IPS DF 4.7 (cell line): ENCODE measurements around the gene WEE2.
"Not testable (repeated sequence)": the region's sequence is repeated elsewhere in the genome, so short reads cannot be mapped to it uniquely, and the experiment has no call there.

Experiments
- DNase-seq: peaks from one replicate; pipeline ENCODE4 v3.0.0-alpha.2; 2013; ENCODE audit warnings: low spot score; ENCODE audit errors: extremely low read depth

WEE2 gene

DNA sequence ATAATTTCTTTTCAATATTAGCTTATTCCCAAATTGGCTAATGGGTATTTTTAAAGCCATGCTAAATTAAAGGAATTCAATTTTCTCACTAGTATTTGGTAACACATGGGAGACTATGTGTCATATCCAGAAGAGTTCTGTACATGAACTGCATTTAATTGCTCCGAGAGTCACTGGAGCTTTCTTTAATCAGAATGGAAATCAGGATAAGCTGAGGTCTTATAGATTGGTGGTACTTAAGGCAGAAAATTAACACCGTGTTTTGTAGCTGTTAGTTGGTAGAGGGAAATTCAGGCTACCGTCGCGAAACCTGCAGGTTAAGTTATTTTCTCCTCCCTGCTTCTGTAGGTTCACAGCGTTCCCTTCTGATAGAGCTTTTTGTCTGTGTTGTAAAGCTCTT lies at the start of gene WEE2:
Gene WEE2, plus strand, starts transcription at position 3 of the 400 bp plus-strand sequence. CDS start 406 bp downstream, outside the sequence.
- DNase-seq, result no peak

DNA sequence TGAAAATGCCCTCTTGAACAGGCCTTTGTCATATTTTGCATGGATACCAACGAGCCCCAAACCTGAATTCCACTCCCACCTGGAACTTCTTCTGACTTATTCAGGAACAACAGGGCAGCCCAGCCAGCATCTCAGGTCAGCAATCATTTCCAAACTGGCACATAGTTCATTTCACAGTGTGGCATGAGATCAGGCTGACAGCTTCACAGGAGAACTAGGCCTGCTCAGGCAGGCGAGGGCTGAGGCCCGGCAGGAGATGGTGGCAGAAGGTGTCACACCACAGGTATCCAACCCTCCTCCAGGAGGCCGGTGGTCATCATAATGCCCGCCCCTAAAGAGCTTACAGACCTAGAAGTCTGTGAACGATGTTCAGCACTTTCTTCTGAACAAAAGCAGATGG lies 48.7 kb upstream of the WEE2 start:
- DNase-seq, result no peak

DNA sequence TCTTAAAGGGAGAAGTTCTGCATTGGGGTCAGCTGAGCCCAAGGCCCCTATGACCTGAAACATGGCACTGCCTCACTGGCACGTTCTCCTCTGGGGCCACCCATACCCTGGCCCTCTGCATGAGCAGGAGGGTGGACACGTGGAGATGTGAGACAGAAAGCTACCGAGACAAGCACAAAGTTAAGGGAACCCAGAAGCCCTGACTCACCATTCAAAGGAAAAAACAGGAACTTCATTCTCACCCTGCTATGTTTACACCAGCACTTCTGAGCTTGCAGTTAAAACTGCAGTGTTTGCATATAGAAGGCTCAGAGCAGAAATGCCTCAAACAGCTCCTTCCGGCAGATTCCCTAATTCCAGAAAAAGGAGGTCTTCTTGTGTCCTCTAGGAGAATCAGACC lies 47.9 kb upstream of the WEE2 start:
- DNase-seq, result no peak

DNA sequence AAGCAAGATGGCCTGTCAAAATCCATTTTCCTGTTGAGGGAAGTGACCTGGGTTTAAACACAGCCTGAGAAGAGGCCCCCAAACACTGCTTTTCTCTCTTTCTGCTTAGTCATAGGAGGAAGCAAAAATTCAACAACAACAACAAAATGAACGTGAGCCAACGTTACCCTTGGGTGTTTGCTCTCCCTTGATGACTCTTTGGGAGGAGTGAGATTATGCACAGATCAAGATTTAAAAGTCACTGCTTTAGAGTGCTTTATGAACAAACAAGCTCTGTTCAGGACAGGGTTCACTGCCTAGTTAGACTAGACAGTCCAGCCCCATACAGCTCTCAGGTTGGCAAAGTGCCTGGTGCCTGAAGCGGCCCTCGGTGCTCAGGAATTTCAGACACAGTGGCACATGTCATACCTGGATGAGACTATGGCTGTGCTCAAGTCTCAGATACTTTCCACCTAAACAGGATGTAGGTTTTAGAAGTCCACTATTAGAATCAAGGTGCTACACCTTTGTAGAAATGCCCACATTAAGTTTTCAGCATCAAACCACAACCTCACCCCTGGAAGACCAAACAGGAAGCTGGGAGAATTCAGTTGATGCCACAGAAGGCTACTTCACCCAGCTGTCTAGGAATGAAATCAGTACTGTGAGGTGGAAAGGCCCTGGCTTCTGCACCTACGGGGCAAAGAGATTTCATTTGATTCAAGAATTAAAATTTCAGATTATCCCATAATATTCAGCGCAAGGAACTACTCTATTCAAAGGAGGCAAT lies 44.9 kb upstream of the WEE2 start:
- no peak for DNase-seq

DNA sequence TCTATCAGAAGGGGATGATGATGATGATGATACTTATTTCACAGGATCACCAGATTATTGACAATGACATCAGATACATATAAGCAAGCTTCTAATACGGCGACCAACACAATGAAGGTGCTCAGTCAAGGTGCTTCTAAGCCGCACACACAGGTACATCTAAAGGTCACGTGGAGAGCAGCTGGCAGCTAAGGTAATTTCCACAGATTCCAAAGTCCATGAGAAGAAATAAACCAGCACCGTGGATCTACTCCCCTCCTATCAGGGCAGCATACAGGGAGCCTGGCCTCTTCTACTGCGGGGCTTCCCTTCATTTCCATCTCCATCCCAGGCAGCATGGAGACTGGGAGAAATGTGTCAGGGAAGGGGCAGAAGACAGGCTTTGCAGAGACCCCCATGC lies 43.7 kb upstream of the WEE2 start:
- no peak for DNase-seq

DNA sequence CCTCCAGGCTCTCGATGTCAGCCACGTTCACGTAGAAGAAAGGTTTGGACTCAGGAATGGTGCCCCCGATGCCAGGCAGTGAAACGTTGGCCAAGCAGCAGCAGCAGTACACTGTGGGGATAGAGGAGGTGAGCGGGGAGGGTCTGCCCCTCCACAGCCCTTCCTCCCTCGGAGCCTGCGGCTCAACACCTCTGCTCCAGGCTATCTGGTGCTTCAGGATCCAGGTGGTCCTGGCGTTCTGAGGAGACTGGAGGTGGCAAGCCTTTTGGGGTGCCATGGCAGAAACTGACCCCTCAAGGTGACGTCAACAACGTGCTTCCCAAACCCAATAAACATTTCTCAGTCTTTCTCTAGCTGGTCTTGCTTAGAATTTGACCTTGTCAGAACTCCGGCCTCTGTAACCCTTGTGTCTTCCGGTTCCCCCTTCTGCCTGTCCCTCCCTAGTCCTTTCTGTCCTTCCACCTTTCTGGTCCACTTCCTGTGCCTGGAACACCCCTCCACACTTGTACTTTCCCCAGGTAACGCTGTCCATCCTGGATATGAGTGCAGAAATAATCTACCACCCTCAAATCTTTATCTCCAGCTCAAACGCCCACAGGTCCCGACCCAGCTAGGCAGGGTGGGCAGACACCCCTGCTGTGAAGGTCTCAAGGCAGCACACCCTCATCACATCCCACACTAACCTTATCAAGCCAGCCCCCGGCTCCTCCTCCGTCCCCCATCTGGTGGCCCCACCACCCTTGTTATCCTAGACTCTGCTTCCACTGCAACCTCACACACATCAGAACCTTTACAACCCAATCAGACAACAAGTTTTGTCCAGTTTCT lies 42.7 kb upstream of the WEE2 start:
- no peak for DNase-seq

DNA sequence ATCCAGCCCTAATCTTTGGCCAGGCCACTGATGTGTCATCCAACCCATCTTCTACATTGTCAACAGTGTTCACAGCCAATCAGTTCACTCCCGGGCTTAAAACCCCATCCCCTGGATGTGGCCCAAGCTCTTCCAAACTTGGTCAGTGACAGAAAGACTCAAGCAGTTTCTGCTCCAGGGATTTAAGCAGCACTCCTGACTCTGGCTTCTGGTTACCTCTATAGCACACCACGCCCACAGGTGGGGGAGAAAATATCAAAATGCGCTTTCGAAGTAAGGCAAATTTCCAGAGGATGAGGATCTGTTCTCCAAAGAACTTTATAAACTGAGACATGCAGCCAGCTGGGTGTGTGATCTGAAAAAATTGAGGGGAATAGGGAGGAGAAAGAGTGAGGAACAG lies 42.1 kb upstream of the WEE2 start:
- no peak for DNase-seq

DNA sequence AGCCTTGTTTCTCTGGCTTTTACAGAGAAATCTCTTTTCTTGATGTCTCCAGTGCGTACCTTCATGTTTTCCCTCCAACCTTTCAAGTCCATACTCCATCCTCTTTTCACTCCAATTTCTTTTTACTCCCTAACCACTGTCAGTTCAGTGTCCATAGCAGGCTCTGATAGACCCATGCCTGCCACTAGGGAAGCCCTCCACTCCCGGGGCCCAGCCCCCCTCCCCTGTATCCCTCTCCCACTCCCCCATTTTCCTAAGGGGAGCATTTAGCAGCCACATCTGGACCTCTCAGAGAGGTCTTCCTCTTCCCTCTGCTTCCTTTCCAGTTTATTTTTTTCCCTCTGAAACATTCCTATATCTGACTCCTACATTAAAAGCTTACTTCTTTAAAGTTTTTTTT lies 39.3 kb upstream of the WEE2 start:
- DNase-seq, result no peak

DNA sequence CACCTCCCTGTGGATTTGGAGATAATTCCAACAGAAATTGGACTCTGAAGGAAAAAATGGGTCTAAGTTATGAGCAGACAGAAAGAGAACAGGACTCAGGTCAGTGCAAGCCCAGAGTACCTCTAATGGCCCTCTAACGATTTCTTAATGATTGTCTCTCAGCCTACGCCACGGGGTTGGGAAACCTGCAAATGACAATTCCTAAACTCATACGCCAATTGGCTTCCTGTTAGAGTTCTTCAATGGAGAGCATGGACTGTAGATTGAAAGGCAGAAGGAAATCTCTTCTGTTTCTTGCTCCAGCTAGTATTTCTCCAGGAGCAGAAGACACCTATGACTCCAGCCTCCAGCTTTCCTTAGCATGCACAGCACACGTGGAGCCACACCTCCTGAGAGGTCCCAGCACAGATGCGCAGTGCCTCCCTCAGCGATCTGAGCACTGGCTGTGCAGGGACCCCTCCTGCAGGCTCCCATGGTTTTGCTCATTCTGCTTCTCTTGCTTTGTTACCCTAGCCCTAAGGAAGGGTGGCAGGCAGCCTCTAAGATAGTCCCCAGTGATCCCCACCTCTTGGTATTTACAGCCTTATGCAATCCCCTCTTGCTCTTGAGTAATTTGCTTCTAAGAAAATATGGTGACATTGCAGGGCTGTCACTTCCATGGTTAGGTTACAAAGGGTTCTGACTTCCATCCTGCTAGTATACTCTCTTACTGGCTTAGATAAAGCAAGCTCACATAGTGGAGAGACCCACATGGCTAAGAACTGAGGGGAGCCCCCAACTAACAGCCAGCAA lies 36.3 kb upstream of the WEE2 start:
- DNase-seq, result no peak

DNA sequence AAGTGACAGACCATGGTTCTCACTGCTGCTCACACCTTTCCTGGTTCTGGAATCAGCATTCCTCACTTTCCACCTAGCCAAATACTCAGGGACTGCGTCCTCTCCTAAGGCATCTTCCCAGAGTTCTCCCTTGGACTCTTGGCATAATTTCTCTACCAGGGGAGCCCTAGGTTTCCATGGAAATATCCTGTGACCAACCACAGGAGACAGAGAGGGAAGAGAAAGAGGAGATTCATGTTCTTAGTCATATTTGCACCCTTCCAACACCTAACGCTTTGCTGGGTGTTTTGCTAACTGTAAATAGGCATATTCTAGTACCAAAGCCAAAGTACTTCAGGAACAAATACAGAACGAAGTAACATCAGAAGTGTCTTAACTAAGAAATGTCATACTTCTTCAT lies 34.8 kb upstream of the WEE2 start:
- no peak for DNase-seq

DNA sequence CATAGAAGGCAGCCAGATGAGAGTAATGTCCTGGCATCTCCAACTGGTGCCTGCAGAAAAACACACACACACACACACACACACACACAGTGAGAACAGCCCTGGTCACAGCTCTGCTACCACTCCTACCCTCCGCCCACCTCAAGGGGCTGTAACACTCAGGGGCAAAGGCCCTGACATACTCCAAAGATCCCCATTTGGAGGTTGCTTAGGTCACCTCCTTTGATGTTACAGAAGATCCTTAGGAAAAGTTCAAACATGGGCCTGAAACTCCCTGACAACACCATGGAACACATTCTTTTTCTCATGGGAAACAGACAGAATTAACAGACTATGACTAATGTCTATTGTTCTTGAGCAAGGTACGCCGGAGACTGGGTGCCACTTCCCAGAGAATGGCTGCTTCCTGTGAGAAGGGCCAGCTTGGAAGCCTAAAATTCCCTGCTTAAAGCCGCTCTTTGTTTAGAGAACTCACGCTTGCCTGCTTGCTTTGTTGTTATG lies 33.9 kb upstream of the WEE2 start:
- peak; percentile 25 for DNase-seq

DNA sequence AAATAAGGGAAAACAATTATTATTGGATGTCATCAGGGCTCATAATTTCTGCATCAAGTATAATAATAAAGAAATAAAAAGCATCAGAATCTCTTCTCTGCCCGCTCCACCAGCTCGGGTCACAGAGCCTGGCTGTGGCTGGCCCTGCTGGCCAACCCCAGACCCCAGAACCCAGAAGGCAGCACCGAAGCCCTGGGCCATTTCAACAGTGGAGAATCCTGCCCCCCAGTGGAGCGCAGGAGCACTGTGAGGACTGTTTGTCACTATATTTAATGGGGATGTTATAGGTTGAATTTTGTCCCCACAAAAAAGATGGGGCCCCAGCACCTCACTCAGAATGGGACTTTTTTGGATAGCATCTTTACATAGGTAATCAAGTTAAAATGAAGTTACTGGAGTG lies 33.5 kb upstream of the WEE2 start:
- peak; percentile 36 for DNase-seq

DNA sequence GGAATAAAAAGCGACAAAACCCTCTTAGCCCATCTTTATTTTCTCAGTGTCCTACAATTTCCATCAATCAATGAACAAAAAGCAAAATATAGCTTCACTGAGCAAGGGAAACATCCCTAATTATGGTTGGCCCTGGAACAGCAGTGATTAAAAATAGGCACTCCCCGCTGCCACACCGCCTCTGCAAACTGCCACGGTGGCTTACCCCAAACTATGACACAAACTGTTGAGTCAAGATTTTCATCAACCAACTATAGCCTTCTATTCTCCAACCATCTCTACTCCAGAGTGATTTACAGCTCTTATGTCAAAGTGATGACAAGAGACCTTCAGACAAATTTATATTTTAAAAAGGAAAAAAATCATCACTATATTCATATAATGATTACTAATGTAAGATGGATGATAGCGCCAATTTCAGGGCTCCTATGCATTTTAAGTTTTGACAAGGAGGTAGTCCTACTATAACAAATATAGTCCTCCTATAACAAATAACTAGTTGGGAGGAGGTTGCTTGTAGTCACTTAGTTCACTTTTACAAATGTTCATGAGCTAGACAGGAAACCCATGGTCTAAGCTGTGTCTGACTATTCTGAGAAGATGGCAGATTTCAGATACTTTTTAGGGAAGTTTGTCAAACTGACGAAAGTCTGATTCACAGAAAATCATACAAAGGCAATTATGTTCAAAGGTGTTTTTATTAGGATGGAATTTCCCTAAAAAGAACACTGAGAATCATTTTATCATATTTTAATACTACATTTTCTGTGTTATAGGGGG lies 32.5 kb upstream of the WEE2 start:
- no peak for DNase-seq

DNA sequence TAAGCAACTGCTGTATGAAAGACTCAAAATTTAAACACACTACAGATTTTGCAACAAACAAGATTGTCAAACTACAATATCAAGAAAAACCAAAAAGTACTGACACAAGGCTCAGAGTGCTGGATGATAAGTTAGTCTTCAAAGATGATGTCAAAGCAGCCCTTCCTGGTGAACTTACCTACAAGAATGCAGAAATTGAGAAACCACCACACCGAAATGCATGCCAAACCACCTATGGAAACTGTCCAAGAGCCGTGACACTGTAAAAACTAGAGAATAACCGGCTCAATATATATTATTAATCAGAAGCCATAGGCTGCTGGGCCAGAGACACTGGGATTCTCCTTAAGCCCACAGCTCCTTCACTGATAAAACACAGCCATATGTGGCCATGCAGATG lies 31.5 kb upstream of the WEE2 start:
- no peak for DNase-seq

DNA sequence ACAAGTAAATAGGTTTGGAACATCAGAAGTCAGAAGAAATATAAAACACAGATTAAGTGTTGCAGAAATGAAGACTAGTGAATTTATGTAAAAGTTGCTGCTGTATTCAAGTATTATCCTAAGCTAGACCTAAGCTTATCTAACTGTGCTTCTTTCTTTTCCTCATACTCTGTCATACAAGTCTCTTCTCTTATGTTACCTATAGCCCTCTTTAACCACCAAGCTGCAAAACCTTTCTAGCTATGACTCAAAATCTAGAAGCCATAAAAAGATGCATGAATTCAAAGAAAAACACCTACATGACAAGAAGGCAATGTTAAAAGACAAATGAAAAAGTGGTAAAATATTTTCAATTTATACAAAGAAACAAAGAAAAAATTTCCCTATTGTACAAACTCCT lies 29.1 kb upstream of the WEE2 start:
- no peak for DNase-seq

DNA sequence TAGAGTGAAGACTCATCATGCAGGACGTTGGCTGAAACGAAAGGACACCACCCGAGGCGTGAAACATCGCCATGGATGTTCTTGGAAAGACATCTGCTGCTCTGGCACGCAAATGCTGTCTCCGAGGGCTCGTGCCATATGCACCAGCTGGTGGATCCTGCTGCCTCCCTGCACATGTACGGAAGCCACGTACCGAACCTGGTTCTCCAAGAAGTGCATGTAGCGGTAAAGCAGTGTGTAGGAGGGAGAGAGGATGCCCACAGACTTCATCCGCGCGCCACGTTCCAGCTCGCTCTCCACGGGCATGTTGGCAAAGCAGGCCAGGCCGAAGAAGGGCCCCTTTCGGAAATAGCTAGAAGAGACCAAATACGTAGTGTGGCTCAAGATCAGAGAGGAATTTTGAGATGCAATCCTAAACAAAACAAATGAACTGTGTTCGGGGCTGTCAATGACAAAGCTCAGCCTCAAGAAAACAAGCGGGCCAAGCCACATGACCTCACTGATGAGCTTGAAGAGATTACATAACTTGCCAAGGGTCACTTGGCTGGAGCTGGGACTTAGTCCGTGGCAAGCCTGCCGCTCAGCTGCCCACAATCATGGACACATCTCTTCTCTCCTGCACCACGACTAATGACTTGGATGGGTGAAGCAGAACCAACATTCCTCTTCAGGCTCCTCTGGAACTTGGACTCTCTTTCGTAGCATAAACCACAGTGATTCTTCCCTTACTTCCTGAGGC lies 22.7 kb upstream of the WEE2 start:
- no peak for DNase-seq

DNA sequence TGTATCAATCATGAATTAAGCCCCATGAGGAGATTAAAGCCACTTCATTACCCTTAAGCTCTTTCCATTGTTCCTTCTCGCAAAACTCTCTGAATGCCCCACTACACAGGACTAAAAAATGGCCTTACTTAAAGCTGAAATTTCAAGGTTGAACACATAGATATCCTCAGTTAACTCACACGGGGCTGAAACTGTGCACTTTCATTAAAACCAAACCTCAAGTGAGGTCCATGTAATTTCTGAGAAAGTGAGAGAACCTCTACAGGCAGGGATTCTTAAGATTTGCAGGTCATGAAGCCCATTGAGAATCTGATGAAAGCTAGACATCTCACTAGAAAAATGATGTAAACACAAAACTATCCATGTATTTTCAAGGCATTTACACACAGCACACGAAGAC lies 22.1 kb upstream of the WEE2 start:
- DNase-seq, result no peak

DNA sequence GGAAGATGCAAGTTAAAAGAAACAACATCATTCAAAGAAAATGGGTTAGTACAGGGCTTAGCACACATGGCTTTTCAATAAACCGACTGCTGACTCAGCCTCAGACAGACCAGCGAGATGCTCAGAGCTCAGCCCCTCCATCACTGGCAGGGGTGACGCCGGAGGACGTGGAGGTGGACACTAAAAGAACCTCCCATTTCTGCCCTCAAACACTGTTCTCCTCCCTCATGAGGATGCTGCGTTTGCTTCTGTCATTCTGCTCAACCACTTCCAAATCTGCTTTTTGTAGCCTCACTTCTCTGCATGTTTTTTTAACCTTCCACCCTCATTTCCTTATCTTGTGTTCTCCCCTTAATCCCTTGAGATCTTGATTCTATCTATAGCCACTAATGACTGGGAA lies 21.5 kb upstream of the WEE2 start:
- DNase-seq, result no peak

DNA sequence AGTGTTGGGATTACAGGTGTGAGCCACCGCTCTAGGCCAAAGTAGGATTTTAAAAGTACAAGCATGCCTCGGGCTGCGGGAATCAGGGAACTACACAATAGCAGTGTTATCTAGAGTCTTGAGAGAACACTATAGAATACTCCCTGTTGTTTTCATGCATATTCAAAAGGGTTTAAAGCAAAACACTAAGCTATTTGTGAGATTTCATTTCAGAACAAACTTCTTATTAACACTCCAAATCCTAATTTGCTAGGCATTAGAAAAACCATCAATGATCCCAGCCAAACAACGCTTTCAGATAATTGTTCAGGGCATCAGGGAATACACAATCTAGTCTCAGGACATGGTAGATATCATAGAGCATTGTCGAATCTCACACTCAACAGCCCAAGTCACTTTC lies 20.1 kb upstream of the WEE2 start:
- no peak for DNase-seq

DNA sequence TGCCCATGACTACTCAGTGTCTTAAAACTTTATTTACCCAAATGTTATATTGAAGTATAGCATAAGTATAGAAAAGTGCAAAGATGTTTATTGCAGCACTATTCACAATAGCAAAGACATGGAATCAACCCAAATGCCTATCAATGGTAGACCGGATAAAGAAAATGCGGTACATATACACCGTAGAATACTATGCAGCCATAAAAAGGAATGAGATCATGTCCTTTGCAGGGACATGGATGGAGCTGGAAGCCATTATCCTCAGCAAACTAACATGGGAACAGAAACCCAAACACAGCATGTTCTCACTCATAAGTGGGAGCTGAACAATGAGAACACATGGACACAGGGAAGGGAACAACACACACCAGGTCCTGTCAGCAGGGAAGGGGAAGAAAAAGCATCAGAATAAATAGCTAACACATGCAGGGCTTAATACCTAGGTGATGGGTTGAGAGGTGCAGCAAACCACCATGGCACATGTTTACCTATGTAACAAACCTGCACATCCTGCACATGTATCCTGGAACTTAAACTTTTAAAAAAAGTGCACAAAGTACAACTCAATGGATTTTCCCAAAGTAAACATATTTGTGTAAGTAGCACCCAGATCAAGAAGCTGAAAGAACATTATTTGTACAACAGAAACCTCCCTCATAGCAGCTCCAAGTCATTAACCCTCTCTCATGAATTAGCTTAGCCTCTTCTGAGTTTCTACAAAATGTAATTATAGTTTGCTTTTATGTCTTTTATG lies 18.9 kb upstream of the WEE2 start:
- DNase-seq, result not testable (repeated sequence)
